ENCODE results near the gene NRAP.

DNA sequence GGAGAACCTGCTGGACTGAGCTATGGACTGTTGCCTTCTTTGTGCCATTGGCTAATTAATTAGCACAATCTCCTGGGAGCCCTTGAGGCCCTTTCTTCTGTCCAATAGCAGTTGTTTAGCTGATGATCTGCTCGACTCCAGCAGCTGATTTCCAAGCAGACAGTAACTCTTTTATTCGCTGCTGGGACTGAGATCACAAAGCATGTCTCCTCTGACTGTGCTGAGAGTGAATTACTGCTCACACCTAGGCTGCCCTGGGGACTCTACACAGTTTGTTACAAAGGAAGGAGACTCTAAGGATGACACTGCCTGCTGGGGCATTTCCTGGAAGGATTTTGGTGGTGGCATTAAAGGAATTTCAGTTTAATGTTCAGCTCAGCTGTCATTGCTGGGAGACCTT, 47.3 kb upstream of the NRAP start:
- TF ChIP-seq, protein P1, sequence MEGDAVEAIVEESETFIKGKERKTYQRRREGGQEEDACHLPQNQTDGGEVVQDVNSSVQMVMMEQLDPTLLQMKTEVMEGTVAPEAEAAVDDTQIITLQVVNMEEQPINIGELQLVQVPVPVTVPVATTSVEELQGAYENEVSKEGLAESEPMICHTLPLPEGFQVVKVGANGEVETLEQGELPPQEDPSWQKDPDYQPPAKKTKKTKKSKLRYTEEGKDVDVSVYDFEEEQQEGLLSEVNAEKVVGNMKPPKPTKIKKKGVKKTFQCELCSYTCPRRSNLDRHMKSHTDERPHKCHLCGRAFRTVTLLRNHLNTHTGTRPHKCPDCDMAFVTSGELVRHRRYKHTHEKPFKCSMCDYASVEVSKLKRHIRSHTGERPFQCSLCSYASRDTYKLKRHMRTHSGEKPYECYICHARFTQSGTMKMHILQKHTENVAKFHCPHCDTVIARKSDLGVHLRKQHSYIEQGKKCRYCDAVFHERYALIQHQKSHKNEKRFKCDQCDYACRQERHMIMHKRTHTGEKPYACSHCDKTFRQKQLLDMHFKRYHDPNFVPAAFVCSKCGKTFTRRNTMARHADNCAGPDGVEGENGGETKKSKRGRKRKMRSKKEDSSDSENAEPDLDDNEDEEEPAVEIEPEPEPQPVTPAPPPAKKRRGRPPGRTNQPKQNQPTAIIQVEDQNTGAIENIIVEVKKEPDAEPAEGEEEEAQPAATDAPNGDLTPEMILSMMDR (conservative IDR thresholded peaks at IDR 0.05; ENCODE audit: low read depth in 2 of 2) = no peak
- TF ChIP-seq EZH2 (IDR thresholded peaks at IDR 0.05; ENCODE audit: low read depth, unreplicated experiment) (no peak), POLR2AphosphoS5 (IDR thresholded peaks at IDR 0.05; ENCODE audit: low read depth) (no peak), EZH2phosphoT487 (IDR thresholded peaks at IDR 0.05; ENCODE audit: unreplicated experiment) (no peak), CREB1 (CRISPR knock-in tag; IDR thresholded peaks at IDR 0.05; ENCODE audit: low read depth) (no peak), ZNF114 (CRISPR knock-in tag; IDR thresholded peaks at IDR 0.05) (no peak), JUNB (IDR thresholded peaks at IDR 0.05; ENCODE audit: unreplicated experiment) (no peak), ZNF331 (CRISPR knock-in tag; IDR thresholded peaks at IDR 0.05; ENCODE audit: low read depth) (no peak), STAT1 (IDR thresholded peaks at IDR 0.05; ENCODE audit: unreplicated experiment) (no peak), NANOG (IDR thresholded peaks at IDR 0.05; ENCODE audit: borderline replicate concordance) (no peak)
- TF ChIP-seq, protein P2, sequence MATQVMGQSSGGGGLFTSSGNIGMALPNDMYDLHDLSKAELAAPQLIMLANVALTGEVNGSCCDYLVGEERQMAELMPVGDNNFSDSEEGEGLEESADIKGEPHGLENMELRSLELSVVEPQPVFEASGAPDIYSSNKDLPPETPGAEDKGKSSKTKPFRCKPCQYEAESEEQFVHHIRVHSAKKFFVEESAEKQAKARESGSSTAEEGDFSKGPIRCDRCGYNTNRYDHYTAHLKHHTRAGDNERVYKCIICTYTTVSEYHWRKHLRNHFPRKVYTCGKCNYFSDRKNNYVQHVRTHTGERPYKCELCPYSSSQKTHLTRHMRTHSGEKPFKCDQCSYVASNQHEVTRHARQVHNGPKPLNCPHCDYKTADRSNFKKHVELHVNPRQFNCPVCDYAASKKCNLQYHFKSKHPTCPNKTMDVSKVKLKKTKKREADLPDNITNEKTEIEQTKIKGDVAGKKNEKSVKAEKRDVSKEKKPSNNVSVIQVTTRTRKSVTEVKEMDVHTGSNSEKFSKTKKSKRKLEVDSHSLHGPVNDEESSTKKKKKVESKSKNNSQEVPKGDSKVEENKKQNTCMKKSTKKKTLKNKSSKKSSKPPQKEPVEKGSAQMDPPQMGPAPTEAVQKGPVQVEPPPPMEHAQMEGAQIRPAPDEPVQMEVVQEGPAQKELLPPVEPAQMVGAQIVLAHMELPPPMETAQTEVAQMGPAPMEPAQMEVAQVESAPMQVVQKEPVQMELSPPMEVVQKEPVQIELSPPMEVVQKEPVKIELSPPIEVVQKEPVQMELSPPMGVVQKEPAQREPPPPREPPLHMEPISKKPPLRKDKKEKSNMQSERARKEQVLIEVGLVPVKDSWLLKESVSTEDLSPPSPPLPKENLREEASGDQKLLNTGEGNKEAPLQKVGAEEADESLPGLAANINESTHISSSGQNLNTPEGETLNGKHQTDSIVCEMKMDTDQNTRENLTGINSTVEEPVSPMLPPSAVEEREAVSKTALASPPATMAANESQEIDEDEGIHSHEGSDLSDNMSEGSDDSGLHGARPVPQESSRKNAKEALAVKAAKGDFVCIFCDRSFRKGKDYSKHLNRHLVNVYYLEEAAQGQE (IDR thresholded peaks at IDR 0.05; ENCODE audit: unreplicated experiment) = no peak
- TF ChIP-seq, protein P3, sequence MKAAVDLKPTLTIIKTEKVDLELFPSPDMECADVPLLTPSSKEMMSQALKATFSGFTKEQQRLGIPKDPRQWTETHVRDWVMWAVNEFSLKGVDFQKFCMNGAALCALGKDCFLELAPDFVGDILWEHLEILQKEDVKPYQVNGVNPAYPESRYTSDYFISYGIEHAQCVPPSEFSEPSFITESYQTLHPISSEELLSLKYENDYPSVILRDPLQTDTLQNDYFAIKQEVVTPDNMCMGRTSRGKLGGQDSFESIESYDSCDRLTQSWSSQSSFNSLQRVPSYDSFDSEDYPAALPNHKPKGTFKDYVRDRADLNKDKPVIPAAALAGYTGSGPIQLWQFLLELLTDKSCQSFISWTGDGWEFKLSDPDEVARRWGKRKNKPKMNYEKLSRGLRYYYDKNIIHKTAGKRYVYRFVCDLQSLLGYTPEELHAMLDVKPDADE (IDR thresholded peaks at IDR 0.05) = no peak
- TF ChIP-seq, protein P4, sequence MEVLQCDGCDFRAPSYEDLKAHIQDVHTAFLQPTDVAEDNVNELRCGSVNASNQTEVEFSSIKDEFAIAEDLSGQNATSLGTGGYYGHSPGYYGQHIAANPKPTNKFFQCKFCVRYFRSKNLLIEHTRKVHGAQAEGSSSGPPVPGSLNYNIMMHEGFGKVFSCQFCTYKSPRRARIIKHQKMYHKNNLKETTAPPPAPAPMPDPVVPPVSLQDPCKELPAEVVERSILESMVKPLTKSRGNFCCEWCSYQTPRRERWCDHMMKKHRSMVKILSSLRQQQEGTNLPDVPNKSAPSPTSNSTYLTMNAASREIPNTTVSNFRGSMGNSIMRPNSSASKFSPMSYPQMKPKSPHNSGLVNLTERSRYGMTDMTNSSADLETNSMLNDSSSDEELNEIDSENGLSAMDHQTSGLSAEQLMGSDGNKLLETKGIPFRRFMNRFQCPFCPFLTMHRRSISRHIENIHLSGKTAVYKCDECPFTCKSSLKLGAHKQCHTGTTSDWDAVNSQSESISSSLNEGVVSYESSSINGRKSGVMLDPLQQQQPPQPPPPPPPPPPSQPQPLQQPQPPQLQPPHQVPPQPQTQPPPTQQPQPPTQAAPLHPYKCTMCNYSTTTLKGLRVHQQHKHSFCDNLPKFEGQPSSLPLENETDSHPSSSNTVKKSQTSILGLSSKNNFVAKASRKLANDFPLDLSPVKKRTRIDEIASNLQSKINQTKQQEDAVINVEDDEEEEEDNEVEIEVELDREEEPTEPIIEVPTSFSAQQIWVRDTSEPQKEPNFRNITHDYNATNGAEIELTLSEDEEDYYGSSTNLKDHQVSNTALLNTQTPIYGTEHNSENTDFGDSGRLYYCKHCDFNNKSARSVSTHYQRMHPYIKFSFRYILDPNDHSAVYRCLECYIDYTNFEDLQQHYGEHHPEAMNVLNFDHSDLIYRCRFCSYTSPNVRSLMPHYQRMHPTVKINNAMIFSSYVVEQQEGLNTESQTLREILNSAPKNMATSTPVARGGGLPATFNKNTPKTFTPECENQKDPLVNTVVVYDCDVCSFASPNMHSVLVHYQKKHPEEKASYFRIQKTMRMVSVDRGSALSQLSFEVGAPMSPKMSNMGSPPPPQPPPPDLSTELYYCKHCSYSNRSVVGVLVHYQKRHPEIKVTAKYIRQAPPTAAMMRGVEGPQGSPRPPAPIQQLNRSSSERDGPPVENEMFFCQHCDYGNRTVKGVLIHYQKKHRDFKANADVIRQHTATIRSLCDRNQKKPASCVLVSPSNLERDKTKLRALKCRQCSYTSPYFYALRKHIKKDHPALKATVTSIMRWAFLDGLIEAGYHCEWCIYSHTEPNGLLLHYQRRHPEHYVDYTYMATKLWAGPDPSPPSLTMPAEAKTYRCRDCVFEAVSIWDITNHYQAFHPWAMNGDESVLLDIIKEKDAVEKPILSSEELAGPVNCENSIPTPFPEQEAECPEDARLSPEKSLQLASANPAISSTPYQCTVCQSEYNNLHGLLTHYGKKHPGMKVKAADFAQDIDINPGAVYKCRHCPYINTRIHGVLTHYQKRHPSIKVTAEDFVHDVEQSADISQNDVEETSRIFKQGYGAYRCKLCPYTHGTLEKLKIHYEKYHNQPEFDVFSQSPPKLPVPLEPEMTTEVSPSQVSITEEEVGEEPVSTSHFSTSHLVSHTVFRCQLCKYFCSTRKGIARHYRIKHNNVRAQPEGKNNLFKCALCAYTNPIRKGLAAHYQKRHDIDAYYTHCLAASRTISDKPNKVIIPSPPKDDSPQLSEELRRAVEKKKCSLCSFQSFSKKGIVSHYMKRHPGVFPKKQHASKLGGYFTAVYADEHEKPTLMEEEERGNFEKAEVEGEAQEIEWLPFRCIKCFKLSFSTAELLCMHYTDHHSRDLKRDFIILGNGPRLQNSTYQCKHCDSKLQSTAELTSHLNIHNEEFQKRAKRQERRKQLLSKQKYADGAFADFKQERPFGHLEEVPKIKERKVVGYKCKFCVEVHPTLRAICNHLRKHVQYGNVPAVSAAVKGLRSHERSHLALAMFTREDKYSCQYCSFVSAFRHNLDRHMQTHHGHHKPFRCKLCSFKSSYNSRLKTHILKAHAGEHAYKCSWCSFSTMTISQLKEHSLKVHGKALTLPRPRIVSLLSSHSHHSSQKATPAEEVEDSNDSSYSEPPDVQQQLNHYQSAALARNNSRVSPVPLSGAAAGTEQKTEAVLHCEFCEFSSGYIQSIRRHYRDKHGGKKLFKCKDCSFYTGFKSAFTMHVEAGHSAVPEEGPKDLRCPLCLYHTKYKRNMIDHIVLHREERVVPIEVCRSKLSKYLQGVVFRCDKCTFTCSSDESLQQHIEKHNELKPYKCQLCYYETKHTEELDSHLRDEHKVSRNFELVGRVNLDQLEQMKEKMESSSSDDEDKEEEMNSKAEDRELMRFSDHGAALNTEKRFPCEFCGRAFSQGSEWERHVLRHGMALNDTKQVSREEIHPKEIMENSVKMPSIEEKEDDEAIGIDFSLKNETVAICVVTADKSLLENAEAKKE (CRISPR knock-in tag; IDR thresholded peaks at IDR 0.05) = no peak

Measured in GM23338 (cell line).